ENCODE data around the gene TMPRSS3.

TMPRSS3 gene

GRCh38 chr21:42356650-42357049 is 39.2 kb downstream of the TMPRSS3 start:
- Mint-ChIP-seq H3K27me3 (ENCODE audit: low read depth) (peaks cover 6% of the 10 kb centered on the region), H3K36me3 (ENCODE audit: low read depth) (peaks cover 5% of the 10 kb centered on the region), H3K4me1 (ENCODE audit: low read depth) (peaks cover 3% of the 10 kb centered on the region), H3K4me3 (no peak overlapping the region), H3K27ac (no peak overlapping the region), H3K9me3 (peaks cover 42% of the 10 kb centered on the region)

DNA sequence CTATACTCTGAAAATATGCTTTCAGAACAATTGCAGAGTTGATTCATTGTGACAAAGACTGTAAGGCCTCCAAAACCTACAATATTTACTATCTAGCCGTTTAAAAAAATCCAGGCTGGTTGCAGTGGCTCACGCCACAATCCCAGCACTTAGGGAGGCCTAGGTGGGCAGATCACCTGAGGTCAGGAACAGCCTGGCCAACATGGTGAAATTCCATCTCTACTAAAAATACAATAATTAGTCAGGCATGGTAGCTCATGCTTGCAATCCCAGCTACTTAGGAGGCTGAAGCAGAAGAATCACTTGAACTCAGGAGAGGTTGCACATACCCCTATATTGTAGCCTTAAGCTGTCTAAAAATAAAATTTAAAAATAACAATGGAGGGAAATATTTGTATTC is 39.8 kb downstream of the TMPRSS3 start:
- Mint-ChIP-seq H3K4me3 (no peak overlapping the region), H3K4me1 (ENCODE audit: low read depth) (peaks cover 3% of the 10 kb centered on the region), H3K27me3 (ENCODE audit: low read depth) (peaks cover 6% of the 10 kb centered on the region), H3K27ac (no peak overlapping the region), H3K36me3 (ENCODE audit: low read depth) (peaks cover 5% of the 10 kb centered on the region), H3K9me3 (peaks cover 42% of the 10 kb centered on the region)

DNA sequence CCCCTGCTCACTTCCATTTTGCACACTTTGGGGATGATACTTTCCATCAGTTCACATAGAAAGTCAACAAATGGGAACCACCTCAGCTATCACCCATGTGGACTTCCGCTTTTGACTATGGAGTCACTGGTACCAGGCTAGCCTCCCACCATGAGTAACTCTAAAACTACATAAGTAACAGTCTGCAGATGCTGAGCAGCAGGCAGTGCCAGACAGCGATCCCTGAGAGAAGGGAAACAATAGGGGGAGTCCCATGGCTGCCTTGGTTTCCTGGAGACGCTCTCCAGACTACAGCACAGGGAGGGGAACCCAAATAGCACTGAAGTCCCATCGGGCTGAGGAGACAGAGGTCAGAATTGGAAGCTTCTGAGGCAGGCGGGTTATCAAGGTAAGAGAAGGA is 42.2 kb downstream of the TMPRSS3 start:
- Mint-ChIP-seq H3K4me1 (ENCODE audit: low read depth) (peaks cover 3% of the 10 kb centered on the region), H3K9me3 (peaks cover 42% of the 10 kb centered on the region), H3K27ac (no peak overlapping the region), H3K27me3 (ENCODE audit: low read depth) (peaks cover 6% of the 10 kb centered on the region), H3K36me3 (ENCODE audit: low read depth) (peaks cover 5% of the 10 kb centered on the region), H3K4me3 (no peak overlapping the region)

DNA sequence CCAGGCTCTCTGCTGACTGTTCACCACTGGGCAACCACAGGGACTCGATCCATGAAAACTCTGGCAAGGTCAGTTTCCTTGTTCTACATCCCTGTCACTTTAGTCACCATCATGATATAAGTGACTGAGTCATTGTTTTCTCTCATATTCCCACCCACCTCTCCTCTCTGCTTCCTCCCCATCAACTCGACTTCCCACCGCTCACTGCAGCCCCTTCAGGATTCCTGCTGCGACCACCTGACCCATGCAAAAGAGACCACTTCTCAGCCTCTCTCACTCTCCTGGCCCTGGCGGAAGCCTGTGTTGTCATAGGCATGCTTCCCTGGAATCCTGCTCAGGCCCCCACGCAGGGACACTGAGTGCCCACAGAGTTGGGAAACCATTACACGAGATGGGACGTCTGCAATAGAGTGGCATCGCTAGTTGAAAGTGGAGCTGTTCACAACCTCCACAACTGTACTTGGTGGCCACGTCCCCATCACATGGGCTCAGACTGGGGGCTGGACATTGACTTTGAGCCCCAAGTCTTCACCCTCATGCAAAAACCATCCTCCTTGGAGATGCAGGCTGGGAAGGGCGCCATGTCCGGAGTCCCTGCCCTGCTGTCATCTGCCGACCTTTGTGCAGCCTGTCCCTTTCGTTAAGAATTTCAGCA is 43.3 kb downstream of the TMPRSS3 start:
- Mint-ChIP-seq H3K27me3 (ENCODE audit: low read depth) (peaks cover 6% of the 10 kb centered on the region), H3K36me3 (ENCODE audit: low read depth) (peaks cover 5% of the 10 kb centered on the region), H3K4me3 (no peak overlapping the region), H3K9me3 (peaks cover 39% of the 10 kb centered on the region), H3K27ac (no peak overlapping the region), H3K4me1 (ENCODE audit: low read depth) (peaks cover 3% of the 10 kb centered on the region)

GRCh38 chr21:42351626-42352440 is 44.0 kb downstream of the TMPRSS3 start:
- Mint-ChIP-seq H3K27me3 (ENCODE audit: low read depth) (peaks cover 6% of the 10 kb centered on the region), H3K9me3 (peaks cover 32% of the 10 kb centered on the region), H3K36me3 (ENCODE audit: low read depth) (peaks cover 5% of the 10 kb centered on the region), H3K4me1 (ENCODE audit: low read depth) (peaks cover 1% of the 10 kb centered on the region), H3K27ac (no peak overlapping the region), H3K4me3 (no peak overlapping the region)

DNA sequence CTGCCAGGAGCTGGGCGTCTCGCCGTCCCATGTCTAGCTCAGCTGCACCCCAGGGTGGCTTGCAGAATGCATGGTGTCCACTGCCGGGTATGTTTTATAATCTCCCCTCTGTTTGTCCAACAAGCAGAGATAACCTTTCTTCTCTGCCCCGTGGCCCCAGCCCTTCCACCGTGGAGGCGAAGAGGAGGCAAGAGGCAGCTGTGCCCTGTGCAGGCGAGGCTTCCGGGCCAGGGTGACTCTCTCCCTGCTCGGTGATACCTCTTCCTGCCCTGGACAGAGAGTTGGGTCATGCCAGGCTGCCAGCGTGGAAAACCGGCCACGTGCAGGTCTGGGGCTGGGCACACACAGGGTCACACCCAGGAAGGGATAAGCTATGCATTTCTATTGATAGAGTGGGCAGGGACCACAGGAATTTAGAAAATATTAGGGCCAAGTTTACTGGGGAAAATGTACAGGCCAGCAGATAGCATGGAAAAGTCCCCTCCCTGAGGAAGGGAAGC is 44.9 kb downstream of the TMPRSS3 start, which contains the start of gene TFF2:
Gene TFF2 (minus strand): TSS at position 68 of the 500 bp plus-strand sequence. CDS start 37 bp downstream, at position 31.
- Mint-ChIP-seq H3K4me3 (no peak within 1 kb of the TSS), H3K4me1 (ENCODE audit: low read depth) (peaks cover 1% of the 10 kb centered on the region), H3K27ac (no peak within 1 kb of the TSS), H3K36me3 (ENCODE audit: low read depth) (peaks cover 5% of the 10 kb centered on the region), H3K27me3 (ENCODE audit: low read depth) (peaks cover 6% of the 10 kb centered on the region), H3K9me3 (peaks cover 24% of the 10 kb centered on the region)

- no peak overlapping the region for H3K27ac Mint-ChIP-seq
- peaks cover 18% of the 10 kb centered on the region for H3K9me3 Mint-ChIP-seq
- peaks cover 6% of the 10 kb centered on the region for H3K27me3 Mint-ChIP-seq (ENCODE audit: low read depth)
- peaks cover 5% of the 10 kb centered on the region for H3K36me3 Mint-ChIP-seq (ENCODE audit: low read depth)
- no peak overlapping the region for H3K4me3 Mint-ChIP-seq
- peaks cover 1% of the 10 kb centered on the region for H3K4me1 Mint-ChIP-seq (ENCODE audit: low read depth)
Measured at GRCh38 chr21:42350318-42350910, 45.4 kb downstream of the TMPRSS3 start.

- no peak overlapping the region for H3K27ac Mint-ChIP-seq
- no peak overlapping the region for H3K4me3 Mint-ChIP-seq
- H3K36me3 Mint-ChIP-seq (ENCODE audit: low read depth): peaks cover under 1% of the 10 kb centered on the region
- peaks cover 6% of the 10 kb centered on the region for H3K27me3 Mint-ChIP-seq (ENCODE audit: low read depth)
- H3K9me3 Mint-ChIP-seq: peaks cover 11% of the 10 kb centered on the region
- H3K4me1 Mint-ChIP-seq (ENCODE audit: low read depth): peaks cover 1% of the 10 kb centered on the region
Measured at GRCh38 chr21:42349420-42350317, 46.2 kb downstream of the TMPRSS3 start.

- Mint-ChIP-seq H3K4me3 (no peak overlapping the region), H3K36me3 (ENCODE audit: low read depth) (no peaks in the 10 kb centered on the region), H3K27me3 (ENCODE audit: low read depth) (peaks cover 5% of the 10 kb centered on the region), H3K9me3 (peaks cover 4% of the 10 kb centered on the region), H3K4me1 (ENCODE audit: low read depth) (peaks cover 1% of the 10 kb centered on the region), H3K27ac (no peak overlapping the region)
Measured at GRCh38 chr21:42348762-42349161, 47.1 kb downstream of the TMPRSS3 start.

DNA sequence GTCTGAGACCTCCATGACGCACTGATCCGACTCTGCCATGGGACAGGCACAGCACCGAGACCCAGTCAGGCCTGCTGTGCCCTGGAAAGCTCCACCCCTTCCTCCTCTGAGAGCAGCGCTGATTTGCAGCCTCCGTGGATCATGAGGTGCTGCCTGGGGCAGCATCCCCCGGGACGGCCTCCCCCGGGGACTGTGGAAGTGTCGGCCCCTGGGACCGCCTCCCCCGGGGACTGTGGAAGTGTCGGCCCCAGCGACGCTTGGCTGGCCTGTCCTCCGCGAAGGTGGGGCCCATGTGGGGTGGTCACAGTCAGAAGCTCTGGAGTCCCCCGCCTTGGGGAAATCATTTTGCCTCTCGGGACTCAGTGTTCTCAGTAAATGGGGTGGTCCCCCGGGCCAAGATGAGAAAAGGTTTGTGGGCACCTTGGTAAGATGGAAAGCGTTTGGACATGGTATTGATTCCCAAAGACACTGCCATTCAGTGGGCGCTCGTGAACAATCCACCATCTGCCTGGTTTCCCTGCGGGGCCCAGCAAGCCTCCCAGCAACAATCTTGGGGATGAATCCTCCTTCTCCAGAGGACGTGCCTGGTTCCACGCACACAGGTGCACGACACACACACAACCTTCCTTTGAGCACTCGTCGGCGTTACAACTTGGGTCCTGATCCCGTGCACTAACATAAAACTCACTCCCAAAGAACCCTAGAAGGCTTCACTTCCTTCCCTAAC is 48.1 kb downstream of the TMPRSS3 start:
- H3K4me1 Mint-ChIP-seq (ENCODE audit: low read depth): no peaks in the 10 kb centered on the region
- H3K36me3 Mint-ChIP-seq (ENCODE audit: low read depth): no peaks in the 10 kb centered on the region
- H3K4me3 Mint-ChIP-seq: no peak overlapping the region
- no peaks in the 10 kb centered on the region for H3K27me3 Mint-ChIP-seq (ENCODE audit: low read depth)
- no peak overlapping the region for H3K27ac Mint-ChIP-seq
- no peaks in the 10 kb centered on the region for H3K9me3 Mint-ChIP-seq

DNA sequence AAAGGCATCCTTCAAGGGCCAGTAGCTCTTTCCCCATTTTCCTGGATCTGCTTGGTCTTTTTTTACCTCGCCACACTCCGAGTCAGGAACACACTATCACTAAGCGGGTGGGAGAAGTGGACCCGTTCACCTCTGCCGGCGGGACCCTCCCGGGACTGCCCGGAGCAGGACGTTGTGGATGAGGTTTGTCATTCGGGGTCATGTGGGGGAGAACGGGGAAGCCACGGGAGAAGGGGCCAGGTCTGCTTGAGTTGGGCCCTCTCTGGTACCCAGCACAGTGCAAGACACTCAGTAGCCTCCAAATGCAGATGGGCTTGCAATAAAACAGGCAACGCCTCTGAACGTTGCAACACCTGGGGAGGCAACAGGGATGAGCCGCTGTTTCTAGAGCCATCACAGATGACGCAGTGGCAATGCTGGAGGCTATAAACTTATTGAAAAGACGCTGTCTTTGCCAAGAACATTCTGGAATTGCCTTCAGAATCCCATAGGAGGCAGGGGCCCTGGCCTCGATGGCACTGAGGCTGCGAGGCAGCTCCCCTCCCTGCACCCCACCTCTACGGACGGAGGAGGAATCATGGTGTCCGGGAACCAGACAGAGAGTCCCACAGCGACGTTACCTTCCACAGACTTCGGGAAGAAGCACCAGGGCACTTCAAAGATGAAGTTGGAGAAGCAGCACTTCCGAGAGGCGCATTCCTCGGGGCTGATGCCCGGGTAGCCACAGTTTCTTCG is 48.8 kb downstream of the TMPRSS3 start:
- H3K27me3 Mint-ChIP-seq (ENCODE audit: low read depth): no peaks in the 10 kb centered on the region
- H3K4me1 Mint-ChIP-seq (ENCODE audit: low read depth): no peaks in the 10 kb centered on the region
- H3K9me3 Mint-ChIP-seq: no peaks in the 10 kb centered on the region
- H3K36me3 Mint-ChIP-seq (ENCODE audit: low read depth): no peaks in the 10 kb centered on the region
- H3K27ac Mint-ChIP-seq: no peak overlapping the region
- H3K4me3 Mint-ChIP-seq: no peak overlapping the region

DNA sequence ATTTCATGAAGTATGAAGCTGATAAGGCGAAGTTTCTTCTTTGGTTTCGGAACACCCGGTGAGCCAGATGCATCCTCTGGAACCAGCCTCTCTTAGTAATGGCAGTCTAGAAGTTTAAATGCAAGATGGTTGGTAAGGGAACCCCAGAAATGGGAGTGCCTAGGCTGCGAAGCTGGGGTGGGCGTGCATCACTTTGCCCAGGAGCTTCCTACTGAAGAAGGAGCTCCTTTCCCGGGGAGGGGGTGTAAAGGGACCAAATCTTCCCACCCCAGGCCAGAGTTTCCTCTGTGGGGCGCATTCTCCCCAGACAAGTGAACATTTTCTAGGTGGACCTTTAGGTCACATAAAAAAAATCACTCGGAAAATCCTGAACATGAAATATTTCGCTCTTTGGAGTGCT is 49.4 kb downstream of the TMPRSS3 start:
- H3K27me3 Mint-ChIP-seq (ENCODE audit: low read depth): no peaks in the 10 kb centered on the region

GRCh38 chr21:42344631-42345030 is 51.2 kb downstream of the TMPRSS3 start:
- Mint-ChIP-seq H3K27ac (no peak overlapping the region), H3K9me3 (no peaks in the 10 kb centered on the region), H3K4me1 (ENCODE audit: low read depth) (no peaks in the 10 kb centered on the region)

More for the DNA sequence above, 49.4 kb downstream of the TMPRSS3 start:
- Mint-ChIP-seq H3K36me3 (ENCODE audit: low read depth) (no peaks in the 10 kb centered on the region), H3K27ac (no peak overlapping the region), H3K9me3 (no peaks in the 10 kb centered on the region), H3K4me3 (no peak overlapping the region), H3K4me1 (ENCODE audit: low read depth) (no peaks in the 10 kb centered on the region)

More at GRCh38 chr21:42344631-42345030, 51.2 kb downstream of the TMPRSS3 start:
- H3K36me3 Mint-ChIP-seq (ENCODE audit: low read depth): no peaks in the 10 kb centered on the region
- H3K4me3 Mint-ChIP-seq: no peak overlapping the region
- H3K27me3 Mint-ChIP-seq (ENCODE audit: low read depth): no peaks in the 10 kb centered on the region

Data from T-helper 1 cell treated with Interleukin-12 subunit alpha and Interleukin-12 subunit beta and Interleukin-4 antibody, amounts not matched to agents 30 μg/mL and 1 μg/mL, for 36 hours (primary cell).